Breast epithelium (tissue), 4 donors: ENCODE data around the gene AOAH. TPM values are rescaled to one million over a fixed set of nuclear protein-coding genes. Genes with fewer than 3 reads are reported as not detected.
"Not testable (repeated sequence)": the region's sequence is repeated elsewhere in the genome, so short reads cannot be mapped to it uniquely, and the experiment has no call there.

Source experiments
- DNase-seq, 2 donors: peaks; one replicate each; pipeline ENCODE4 v3.0.0-alpha.2; 2019; ENCODE audit warnings: low spot score in 2 of 2
- H3K27ac ChIP-seq, 2 donors: fragments of 200-600 bp; sonication (generic) in 1 of 2; one replicate each; pipeline ENCODE4 v1.5.1; 2016 to 2019; ENCODE audit warnings: mild to moderate bottlenecking in 1 of 2
- H3K27me3 ChIP-seq, 2 donors: fragments of 200-600 bp; sonication (generic) in 1 of 2; one replicate each; pipeline versions ENCODE4 v1.5.1 to v1.6.0; 2017 to 2019; ENCODE audit warnings: control low read depth in 1 of 2, mild to moderate bottlenecking in 1 of 2
- H3K36me3 ChIP-seq: fragments of 200-600 bp; one replicate; pipeline ENCODE4 v1.5.1; 2019
- H3K4me1 ChIP-seq, 2 donors: fragments of 200-600 bp; sonication (generic); one replicate each; pipeline ENCODE4 v1.5.1; 2016 to 2019; ENCODE audit warnings: control low read depth in 1 of 2
- H3K4me3 ChIP-seq, 3 donors: fragments of 200-600 bp; sonication (generic); 1 replicate in 2 of 3; 2 replicates in 1 of 3; pipeline ENCODE4 v1.5.1; 2016 to 2019; ENCODE audit warnings: mild to moderate bottlenecking in 3 of 3, moderate library complexity in 2 of 3
- H3K9me3 ChIP-seq, 2 donors: fragments of 200-600 bp; sonication (generic) in 1 of 2; one replicate each; pipeline ENCODE4 v1.5.1; 2016 to 2019; ENCODE audit warnings: control low read depth in 1 of 2
- CTCF ChIP-seq, 3 donors: fragments of 450-650 bp; IDR thresholded peaks; one replicate each; pipeline ENCODE4 v1.5.1; 2016 to 2017; ENCODE audit warnings: antibody characterized with exemption in 3 of 3, mild to moderate bottlenecking in 3 of 3, moderate library complexity in 3 of 3
- POLR2A ChIP-seq: fragments of 450-650 bp; IDR thresholded peaks from one replicate; pipeline ENCODE4 v1.6.1; 2016; ENCODE audit warnings: antibody characterized with exemption, mild to moderate bottlenecking, moderate library complexity
- POLR2AphosphoS5 ChIP-seq, 3 donors: sonication (generic); formaldehyde crosslinking; IDR thresholded peaks; one replicate each; pipeline ENCODE4 v1.6.1; 2017; ENCODE audit warnings: antibody characterized with exemption in 3 of 3
- intact Hi-C: fragments of 100-400 bp; cut with DNase I; formaldehyde crosslinking; loops from one replicate; pipeline ENCODE4 v1.15.1; 2023; ENCODE audit warnings: low total_unique reads
- total RNA-seq, 3 donors: library from RNA; depleted of rRNA; stranded (reverse); fragments of >200 nt; gene quantifications; one replicate each; pipeline ENCODE4 v1.1.0, GENCODE V29; 2016

Gene AOAH
- total RNA-seq, 3 donors from 2014 or later: 4.6 to 13.3 (median 10.8) TPM

DNA sequence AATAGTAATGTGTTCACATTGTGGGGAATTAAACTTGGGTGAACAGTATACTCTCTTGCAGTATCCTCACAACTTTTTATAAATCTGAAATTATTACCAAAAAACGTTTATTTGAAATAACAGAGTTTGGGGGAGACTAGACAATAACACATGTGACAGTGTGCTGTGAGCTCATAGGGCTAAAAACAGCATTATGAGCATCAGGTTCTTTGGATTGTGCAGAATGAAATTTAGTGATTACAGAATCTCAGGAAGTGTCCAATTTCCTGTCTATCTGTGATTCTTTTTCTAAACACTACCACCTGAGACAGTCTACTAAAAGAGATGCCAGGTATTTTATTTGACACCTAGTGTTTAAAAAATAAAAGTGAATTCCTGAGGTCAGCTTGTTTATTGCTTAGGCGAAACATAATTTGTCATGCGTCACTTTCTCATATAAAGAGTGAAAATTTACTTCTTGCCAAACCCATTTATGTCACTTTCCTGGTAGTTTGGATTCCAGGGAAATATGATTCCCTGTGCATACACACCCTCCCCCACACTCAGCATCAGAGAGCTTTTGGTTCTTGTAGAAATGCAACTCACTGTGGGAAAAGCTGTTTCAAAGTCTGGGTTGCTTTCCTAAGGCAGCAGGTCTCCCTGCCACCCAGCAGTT is 71.2 kb downstream of the AOAH start:
- Histone ChIP-seq H3K36me3 (no peaks in the 10 kb centered on the region), H3K27ac (no peak overlapping the region), H3K4me1 (no peaks in the 10 kb centered on the region), H3K27me3 (no peaks in the 10 kb centered on the region), H3K9me3 (no peaks in the 10 kb centered on the region), H3K4me3 (no peak overlapping the region)
- DNase-seq: no peak
- TF ChIP-seq POLR2AphosphoS5 (IDR thresholded peaks at IDR 0.05) (no peak), CTCF (IDR thresholded peaks at IDR 0.05) (no peak), POLR2A (no peak)
- intact Hi-C loops: no loop called here

- Histone ChIP-seq H3K27me3 (no peaks in the 10 kb centered on the region), H3K4me1 (no peaks in the 10 kb centered on the region), H3K4me3 (no peak overlapping the region), H3K27ac (no peak overlapping the region), H3K9me3 (no peaks in the 10 kb centered on the region), H3K36me3 (no peaks in the 10 kb centered on the region)
- TF ChIP-seq POLR2A (no peak), POLR2AphosphoS5 (IDR thresholded peaks at IDR 0.05) (no peak), CTCF (IDR thresholded peaks at IDR 0.05) (no peak)
- no peak for DNase-seq
- intact Hi-C loops: no loop called here
Observed at GRCh38 chr7:36652431-36652830, 71.9 kb downstream of the AOAH start.

GRCh38 chr7:36651404-36651803 is 72.9 kb downstream of the AOAH start:
- Histone ChIP-seq H3K27ac (no peak overlapping the region), H3K4me1 (no peaks in the 10 kb centered on the region), H3K4me3 (no peak overlapping the region), H3K27me3 (no peaks in the 10 kb centered on the region), H3K9me3 (no peaks in the 10 kb centered on the region), H3K36me3 (no peaks in the 10 kb centered on the region)
- DNase-seq: no peak
- TF ChIP-seq CTCF (IDR thresholded peaks at IDR 0.05) (no peak), POLR2AphosphoS5 (IDR thresholded peaks at IDR 0.05) (no peak), POLR2A (no peak)
- intact Hi-C loops: no loop called here

DNA sequence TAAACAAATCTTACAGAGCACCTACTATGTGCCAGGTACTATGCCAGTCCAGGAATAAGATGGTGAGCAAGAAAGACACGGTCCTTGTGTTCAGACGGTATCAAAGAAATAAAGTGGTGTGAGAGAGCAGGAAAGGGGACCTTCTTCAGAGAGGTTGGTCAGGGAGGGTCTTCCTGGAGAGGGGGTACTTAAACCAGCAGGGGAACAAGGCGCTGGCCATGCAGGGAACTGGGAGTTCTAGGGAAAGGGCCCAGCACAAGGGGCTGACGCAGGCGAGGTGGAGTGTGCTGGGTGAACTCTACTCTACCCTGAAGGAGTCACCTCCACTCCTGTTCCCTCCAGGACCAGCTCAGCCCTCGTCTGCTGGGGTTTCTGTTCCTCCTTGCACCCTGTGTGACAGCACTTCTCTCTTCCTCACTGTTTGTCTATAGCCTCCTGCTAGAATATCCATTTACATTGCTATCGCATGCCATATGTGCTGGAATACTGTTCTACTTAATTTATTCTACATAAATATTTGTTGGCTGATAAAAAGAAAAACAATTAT is 73.5 kb downstream of the AOAH start:
- Histone ChIP-seq H3K27me3 (no peaks in the 10 kb centered on the region), H3K4me1 (no peaks in the 10 kb centered on the region), H3K27ac (no peak overlapping the region), H3K4me3 (no peak overlapping the region), H3K36me3 (no peaks in the 10 kb centered on the region), H3K9me3 (no peaks in the 10 kb centered on the region)
- intact Hi-C loops: no loop called here
- DNase-seq: no peak
- TF ChIP-seq POLR2AphosphoS5 (IDR thresholded peaks at IDR 0.05) (no peak), CTCF (IDR thresholded peaks at IDR 0.05) (no peak), POLR2A (no peak)

DNA sequence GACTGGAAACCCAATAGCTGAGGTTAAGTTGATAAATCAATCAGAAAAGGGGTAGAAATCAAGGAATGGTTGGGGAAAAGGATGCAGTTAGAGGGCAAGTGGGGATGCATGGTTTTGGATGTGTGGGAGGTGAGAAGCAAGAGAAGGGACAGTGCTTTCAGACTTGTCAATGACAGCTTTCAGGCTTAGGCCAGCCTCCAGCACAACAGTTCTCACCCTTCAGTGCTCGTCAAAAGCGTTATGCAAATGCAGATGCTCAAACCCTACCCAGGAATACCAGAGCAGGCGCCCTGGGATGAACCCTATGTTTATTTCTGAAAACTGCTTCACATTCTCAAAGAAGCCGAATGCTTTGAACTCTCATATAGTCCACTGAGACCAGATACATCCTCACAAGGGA is 74.0 kb downstream of the AOAH start:
- intact Hi-C loops: no loop called here
- H3K4me3 ChIP-seq: no peak overlapping the region

GRCh38 chr7:36649319-36649718 is 75.0 kb downstream of the AOAH start:
- H3K36me3 ChIP-seq, H3K4me3 ChIP-seq, H3K27ac ChIP-seq, H3K4me1 ChIP-seq, intact Hi-C loops, DNase-seq, H3K9me3 ChIP-seq, H3K27me3 ChIP-seq: not testable (repeated sequence)

More for the DNA sequence above, 74.0 kb downstream of the AOAH start:
- H3K4me1 ChIP-seq: no peaks in the 10 kb centered on the region
- H3K27me3 ChIP-seq: no peaks in the 10 kb centered on the region
- no peaks in the 10 kb centered on the region for H3K9me3 ChIP-seq
- no peak for DNase-seq
- TF ChIP-seq POLR2AphosphoS5 (IDR thresholded peaks at IDR 0.05) (no peak), POLR2A (no peak), CTCF (IDR thresholded peaks at IDR 0.05) (no peak)
- H3K27ac ChIP-seq: no peak overlapping the region
- H3K36me3 ChIP-seq: no peaks in the 10 kb centered on the region
